Measurements from ENCODE around the gene NDC80.

NDC80 gene

GRCh38 chr18:2535419-2535910 is 35.9 kb upstream of the NDC80 start:
- TF ChIP-seq, protein P1, sequence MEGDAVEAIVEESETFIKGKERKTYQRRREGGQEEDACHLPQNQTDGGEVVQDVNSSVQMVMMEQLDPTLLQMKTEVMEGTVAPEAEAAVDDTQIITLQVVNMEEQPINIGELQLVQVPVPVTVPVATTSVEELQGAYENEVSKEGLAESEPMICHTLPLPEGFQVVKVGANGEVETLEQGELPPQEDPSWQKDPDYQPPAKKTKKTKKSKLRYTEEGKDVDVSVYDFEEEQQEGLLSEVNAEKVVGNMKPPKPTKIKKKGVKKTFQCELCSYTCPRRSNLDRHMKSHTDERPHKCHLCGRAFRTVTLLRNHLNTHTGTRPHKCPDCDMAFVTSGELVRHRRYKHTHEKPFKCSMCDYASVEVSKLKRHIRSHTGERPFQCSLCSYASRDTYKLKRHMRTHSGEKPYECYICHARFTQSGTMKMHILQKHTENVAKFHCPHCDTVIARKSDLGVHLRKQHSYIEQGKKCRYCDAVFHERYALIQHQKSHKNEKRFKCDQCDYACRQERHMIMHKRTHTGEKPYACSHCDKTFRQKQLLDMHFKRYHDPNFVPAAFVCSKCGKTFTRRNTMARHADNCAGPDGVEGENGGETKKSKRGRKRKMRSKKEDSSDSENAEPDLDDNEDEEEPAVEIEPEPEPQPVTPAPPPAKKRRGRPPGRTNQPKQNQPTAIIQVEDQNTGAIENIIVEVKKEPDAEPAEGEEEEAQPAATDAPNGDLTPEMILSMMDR (conservative IDR thresholded peaks at IDR 0.05): no peak
- H3K27ac ChIP-seq: no peak overlapping the region

DNA sequence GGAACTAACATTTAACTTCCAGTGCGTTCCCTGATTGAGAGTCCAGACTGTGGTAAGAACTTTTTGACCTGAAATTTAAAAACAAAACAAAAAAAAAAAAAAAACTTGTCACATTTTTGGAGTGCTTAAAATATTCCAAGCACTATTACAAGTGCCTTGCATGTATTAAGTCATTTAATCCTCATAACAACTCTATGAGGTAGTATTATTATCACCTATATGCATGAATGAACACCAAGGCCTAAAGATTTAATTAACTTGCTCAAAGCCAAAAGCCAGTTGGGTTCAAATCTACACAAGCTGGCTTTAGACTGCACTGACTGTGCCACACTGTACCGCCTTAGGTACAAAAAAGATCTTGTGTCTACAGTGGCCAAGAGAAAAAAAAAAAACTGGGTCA is 35.3 kb upstream of the NDC80 start:
- TF ChIP-seq, protein P1 (conservative IDR thresholded peaks at IDR 0.05): no peak
- H3K27ac ChIP-seq: no peak overlapping the region

- TF ChIP-seq, protein P1 (conservative IDR thresholded peaks at IDR 0.05): no peak
- no peak overlapping the region for H3K27ac ChIP-seq
Observed at GRCh38 chr18:2536493-2536892, 34.9 kb upstream of the NDC80 start.

GRCh38 chr18:2537296-2537695 is 34.1 kb upstream of the NDC80 start:
- no peak overlapping the region for H3K27ac ChIP-seq

GRCh38 chr18:2538236-2538635 is 33.1 kb upstream of the NDC80 start:
- TF ChIP-seq, protein P1 (conservative IDR thresholded peaks at IDR 0.05): no peak
- peak overlapping the region; percentile 10; the same call in 1 of the 2 replicates for H3K27ac ChIP-seq

More at GRCh38 chr18:2537296-2537695, 34.1 kb upstream of the NDC80 start:
- TF ChIP-seq, protein P1 (conservative IDR thresholded peaks at IDR 0.05): no peak

DNA sequence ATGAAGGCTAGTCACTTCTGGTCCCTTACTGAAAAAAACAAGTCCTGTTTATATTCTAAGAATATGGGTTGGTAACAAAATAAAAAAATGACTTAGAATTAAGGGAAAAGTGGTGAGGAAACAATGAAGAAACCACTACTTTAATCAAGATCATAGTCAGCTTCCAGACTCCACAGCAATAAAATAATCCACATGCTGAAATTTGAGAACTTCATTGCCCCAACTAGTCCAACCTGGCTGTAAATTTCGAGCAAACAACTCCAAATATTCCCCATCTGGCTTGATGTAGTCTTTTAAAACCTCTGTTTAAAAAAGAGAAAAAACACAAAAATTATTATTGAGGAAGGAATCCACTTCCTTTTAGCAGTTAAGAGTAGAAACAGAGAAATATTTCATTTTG is 32.5 kb upstream of the NDC80 start:
- TF ChIP-seq, protein P1 (conservative IDR thresholded peaks at IDR 0.05): no peak
- H3K27ac ChIP-seq: peak overlapping the region; percentile 10; the same call in 1 of the 2 replicates

- H3K27ac ChIP-seq: no peak overlapping the region
- TF ChIP-seq, protein P1 (conservative IDR thresholded peaks at IDR 0.05): no peak
Observed at GRCh38 chr18:2540575-2540974, 30.8 kb upstream of the NDC80 start.

All from VCaP (cell line).